Thyroid gland (tissue), 4 donors: Measurements from ENCODE around the gene HS6ST2. TPM values are rescaled to one million over a fixed set of nuclear protein-coding genes. Genes with fewer than 3 reads are reported as not detected.

Experiments
- DNase-seq, 2 donors: peaks; one replicate each; pipeline ENCODE4 v3.0.0-alpha.2; 2019
- H3K27ac ChIP-seq, 3 donors: fragments of 200-600 bp; sonication (generic); 1 replicate in 2 of 3; 2 replicates in 1 of 3; pipeline ENCODE4 v1.5.1; 2016 to 2019; ENCODE audit warnings: mild to moderate bottlenecking in 1 of 3, moderate library complexity in 1 of 3
- H3K27me3 ChIP-seq: fragments of 200-600 bp; sonication (generic); one replicate; pipeline ENCODE4 v1.5.1; 2019
- H3K36me3 ChIP-seq, 2 donors: fragments of 200-600 bp; sonication (generic); one replicate each; pipeline ENCODE4 v1.5.1; 2016 to 2019
- H3K4me1 ChIP-seq, 2 donors: fragments of 200-600 bp; sonication (generic); one replicate each; pipeline ENCODE4 v1.5.1; 2017 to 2019
- H3K4me3 ChIP-seq, 3 donors: fragments of 200-600 bp; sonication (generic); replicated peaks in 1 of 3; 1 replicate in 2 of 3; 2 replicates in 1 of 3; pipeline ENCODE4 v1.5.1; 2016; ENCODE audit warnings: mild to moderate bottlenecking in 1 of 3
- H3K9me3 ChIP-seq: fragments of 200-600 bp; sonication (generic); one replicate; pipeline ENCODE4 v1.5.1; 2017
- CTCF ChIP-seq, 6 experiments: fragments of 200-600 bp in 3 of 6; fragments of 450-650 bp in 3 of 6; sonication (generic) in 3 of 6; IDR thresholded peaks; one replicate each; pipeline ENCODE4 v1.5.1; 2016 to 2019; ENCODE audit warnings: antibody characterized with exemption in 6 of 6, mild to moderate bottlenecking in 2 of 6, inconsistent platforms in 1 of 6, moderate library complexity in 1 of 6
- POLR2A ChIP-seq, 2 donors: fragments of 450-650 bp; IDR thresholded peaks; one replicate each; pipeline ENCODE4 v1.6.1; 2017; ENCODE audit warnings: antibody characterized with exemption in 2 of 2, mild to moderate bottlenecking in 2 of 2, moderate library complexity in 1 of 2
- WGBS, 2 donors: methylation state at CpG; one replicate each; pipeline ENCODE4 v1.1.5; 2017; 5-methylcytosine and 5-hydroxymethylcytosine counted together
- intact Hi-C: fragments of 100-400 bp; cut with DNase I; formaldehyde crosslinking; loops from one replicate; pipeline ENCODE4 v1.15.1; 2023
- total RNA-seq, 4 donors: library from RNA; depleted of rRNA; stranded (reverse); fragments of >200 nt; gene quantifications; one replicate each; pipeline ENCODE4 v1.2.3, GENCODE V29; 2016

HS6ST2 gene
- total RNA-seq, 4 donors from 2014 or later, result 0.11 to 0.78 (median 0.38) TPM; not detected in 1

- no peak overlapping the region for H3K27ac ChIP-seq
- intact Hi-C loops, result no loop called here
- H3K9me3 ChIP-seq, result no peaks in the 10 kb centered on the region
- no peak overlapping the region for H3K4me3 ChIP-seq
- no peak for DNase-seq
- no peaks in the 10 kb centered on the region for H3K4me1 ChIP-seq
- no peaks in the 10 kb centered on the region for H3K27me3 ChIP-seq
- H3K36me3 ChIP-seq, result no peaks in the 10 kb centered on the region
- TF ChIP-seq CTCF (IDR thresholded peaks at IDR 0.05) (no peak), POLR2A (IDR thresholded peaks at IDR 0.05) (no peak)
- WGBS, 2 donors, result 71 to 95% methylated on average over 3 to 4 of the region's 4 CpGs
Measured at GRCh38 chrX:132940727-132941327, 17.6 kb downstream of the HS6ST2 start.

DNA sequence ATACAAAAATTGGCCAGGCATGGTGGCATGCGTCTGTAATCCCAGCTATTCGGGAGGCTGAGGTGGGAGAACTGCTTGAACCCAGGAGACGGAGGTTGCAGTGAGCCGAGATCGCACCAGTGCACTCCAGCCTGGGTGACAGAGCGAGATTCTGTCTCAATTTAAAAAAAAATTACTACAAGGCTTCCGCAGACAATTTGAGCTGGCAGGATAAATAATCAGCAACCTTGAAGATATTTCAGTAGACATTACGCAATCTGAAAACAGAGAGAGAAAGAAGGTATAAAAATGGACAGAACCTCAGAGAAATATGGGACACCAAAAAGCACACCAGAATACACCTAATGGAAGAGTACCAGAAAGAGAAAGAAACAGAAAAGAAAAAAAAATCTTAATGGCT lies 25.3 kb downstream of the HS6ST2 start:
- Histone ChIP-seq H3K36me3 (no peaks in the 10 kb centered on the region), H3K4me1 (no peaks in the 10 kb centered on the region), H3K27ac (no peak overlapping the region), H3K4me3 (no peak overlapping the region), H3K27me3 (no peaks in the 10 kb centered on the region), H3K9me3 (no peaks in the 10 kb centered on the region)
- TF ChIP-seq POLR2A (IDR thresholded peaks at IDR 0.05) (no peak), CTCF (IDR thresholded peaks at IDR 0.05) (no peak)
- WGBS, 2 donors, result 92 to 97% methylated on average over 7 to 8 of the region's 8 CpGs
- intact Hi-C loops, result no loop called here
- no peak for DNase-seq

- H3K4me1 ChIP-seq, result no peaks in the 10 kb centered on the region
- no peak overlapping the region for H3K27ac ChIP-seq
- DNase-seq, result no peak
- no peak overlapping the region for H3K4me3 ChIP-seq
- H3K27me3 ChIP-seq, result no peaks in the 10 kb centered on the region
- intact Hi-C loops, result no loop called here
- 83 to 93% methylated on average over 2 to 5 of the region's 5 CpGs for WGBS, 2 donors
- no peaks in the 10 kb centered on the region for H3K9me3 ChIP-seq
- TF ChIP-seq POLR2A (IDR thresholded peaks at IDR 0.05), result no peak
- TF ChIP-seq CTCF (IDR thresholded peaks at IDR 0.05), result no peak
- no peaks in the 10 kb centered on the region for H3K36me3 ChIP-seq
Measured at GRCh38 chrX:132924426-132924825, 34.0 kb downstream of the HS6ST2 start.

DNA sequence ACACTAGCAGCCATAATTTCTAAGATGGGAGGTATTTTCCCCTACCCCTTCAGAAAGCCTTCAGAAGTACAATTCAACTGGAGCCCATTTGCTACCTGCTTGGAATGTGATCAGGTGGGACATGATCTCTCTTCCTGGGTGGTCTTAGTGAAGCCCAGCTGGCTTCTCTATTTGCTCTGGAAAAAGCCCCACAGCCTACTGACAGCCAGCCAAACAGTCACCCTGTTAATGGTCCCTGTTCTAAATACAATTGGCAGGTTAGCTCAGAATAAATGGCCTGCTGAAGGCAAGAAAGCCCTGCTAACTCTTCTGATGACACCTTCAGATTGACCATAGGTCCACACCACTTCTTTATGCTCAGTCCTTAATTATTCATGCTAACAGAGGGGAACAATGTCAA lies 39.9 kb downstream of the HS6ST2 start:
- no peak overlapping the region for H3K4me3 ChIP-seq
- no peaks in the 10 kb centered on the region for H3K36me3 ChIP-seq
- H3K4me1 ChIP-seq, result no peaks in the 10 kb centered on the region
- no peaks in the 10 kb centered on the region for H3K27me3 ChIP-seq
- H3K9me3 ChIP-seq, result no peaks in the 10 kb centered on the region
- no peak overlapping the region for H3K27ac ChIP-seq
- intact Hi-C loops, result no loop called here
- no peak for DNase-seq
- TF ChIP-seq CTCF (IDR thresholded peaks at IDR 0.05) (no peak), POLR2A (IDR thresholded peaks at IDR 0.05) (no peak)

GRCh38 chrX:132916349-132916748 lies 42.1 kb downstream of the HS6ST2 start:
- no peaks in the 10 kb centered on the region for H3K27me3 ChIP-seq
- H3K9me3 ChIP-seq, result no peaks in the 10 kb centered on the region
- no peak overlapping the region for H3K27ac ChIP-seq
- H3K36me3 ChIP-seq, result no peaks in the 10 kb centered on the region
- no peak overlapping the region for H3K4me3 ChIP-seq
- intact Hi-C loops, result no loop called here
- no peaks in the 10 kb centered on the region for H3K4me1 ChIP-seq
- DNase-seq, result no peak
- no peak for TF ChIP-seq POLR2A (IDR thresholded peaks at IDR 0.05)
- WGBS, 2 donors, result 92 to 100% methylated on average over 3 of the region's 3 CpGs

DNA sequence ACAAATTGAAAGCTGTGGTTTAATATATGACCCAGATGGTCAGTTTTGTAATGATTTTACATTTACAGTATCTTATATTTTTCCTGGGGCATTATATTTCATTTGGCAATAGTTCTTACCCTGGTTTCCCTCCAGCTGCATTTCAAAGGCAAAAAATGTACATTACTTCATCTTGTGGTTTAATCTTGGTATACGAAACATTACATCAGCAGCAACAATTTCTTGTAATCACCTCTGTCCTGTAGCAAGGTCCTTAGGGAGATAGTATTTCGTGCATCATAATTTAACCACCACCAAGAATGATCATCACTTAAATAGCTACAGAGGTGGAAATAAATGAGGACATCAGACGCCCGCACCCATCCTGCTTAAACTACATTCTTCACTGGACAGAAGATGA lies 48.8 kb downstream of the HS6ST2 start:
- H3K4me1 ChIP-seq, result no peaks in the 10 kb centered on the region
- intact Hi-C loops, result no loop called here
- no peaks in the 10 kb centered on the region for H3K36me3 ChIP-seq

More for the DNA sequence above, 48.8 kb downstream of the HS6ST2 start:
- no peaks in the 10 kb centered on the region for H3K27me3 ChIP-seq
- no peak for DNase-seq
- no peaks in the 10 kb centered on the region for H3K9me3 ChIP-seq
- no peak for TF ChIP-seq POLR2A (IDR thresholded peaks at IDR 0.05)
- no peak for TF ChIP-seq CTCF (IDR thresholded peaks at IDR 0.05)
- WGBS, 2 donors, result 79 to 85% methylated on average over 4 of the region's 4 CpGs
- no peak overlapping the region for H3K27ac ChIP-seq
- no peak overlapping the region for H3K4me3 ChIP-seq
